Measurements from ENCODE around the gene RIC3. TPM values are rescaled to one million over a fixed set of nuclear protein-coding genes. Genes with fewer than 3 reads are reported as not detected.

Gene RIC3
- total RNA-seq, 1 donor from 2014 or later: 4.7 TPM

GRCh38 chr11:8102296-8102915 is 66.4 kb downstream of the RIC3 start:
- ATAC-seq: no peak

GRCh38 chr11:8101421-8101820 is 67.4 kb downstream of the RIC3 start:
- no peak for ATAC-seq

DNA sequence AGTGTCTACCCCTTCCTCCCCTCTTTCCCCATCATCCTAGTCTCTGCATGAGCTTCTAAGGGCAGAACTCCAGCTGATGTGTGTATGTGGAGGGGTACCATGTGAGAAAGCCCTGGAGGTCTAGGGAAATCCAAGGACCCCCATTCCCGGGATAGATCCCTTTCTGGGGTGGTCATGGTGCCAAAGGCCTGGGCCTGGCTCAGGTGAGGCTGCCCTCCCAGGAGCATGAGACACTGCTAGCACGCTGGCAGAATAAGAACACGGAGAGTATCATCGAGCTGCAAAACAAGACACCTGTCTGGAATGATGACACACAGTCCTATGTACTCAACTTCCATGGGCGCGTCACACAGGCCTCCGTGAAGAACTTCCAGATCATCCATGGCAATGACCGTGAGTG is 68.2 kb downstream of the RIC3 start:
- no peak for ATAC-seq

- no peak for ATAC-seq
Observed at GRCh38 chr11:8100158-8100557, 68.7 kb downstream of the RIC3 start.

DNA sequence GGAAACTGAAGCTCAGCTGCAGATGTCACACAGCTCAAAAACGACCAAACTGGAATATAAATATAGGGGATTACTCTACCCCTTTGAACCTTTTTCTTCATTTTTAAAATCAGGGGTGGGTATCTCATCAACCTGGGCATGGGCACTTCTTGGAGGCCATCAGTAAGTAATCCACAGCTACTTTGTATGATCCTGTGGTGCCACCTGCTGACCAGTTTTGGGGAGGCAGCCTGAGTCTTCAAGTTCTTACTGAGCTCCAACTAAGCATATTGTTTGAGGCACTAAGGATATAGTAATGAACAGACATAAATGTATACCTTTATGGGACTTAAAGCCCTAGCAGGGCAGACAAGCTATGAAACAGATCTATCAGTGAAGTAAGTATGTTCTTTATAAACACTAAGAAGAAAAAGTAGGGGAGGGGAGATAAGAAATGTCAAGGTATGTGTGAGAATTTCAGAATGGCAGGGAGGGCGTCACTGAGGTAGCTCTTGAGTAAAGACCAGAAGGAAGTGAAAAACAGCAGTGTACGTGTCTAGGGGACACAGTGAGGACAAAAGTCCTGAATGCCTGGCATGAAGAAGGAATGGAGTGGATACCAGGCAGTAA is 69.4 kb downstream of the RIC3 start:
- peak; percentile 65 for ATAC-seq

- no peak for ATAC-seq
Observed at GRCh38 chr11:8098879-8099278, 69.9 kb downstream of the RIC3 start.

DNA sequence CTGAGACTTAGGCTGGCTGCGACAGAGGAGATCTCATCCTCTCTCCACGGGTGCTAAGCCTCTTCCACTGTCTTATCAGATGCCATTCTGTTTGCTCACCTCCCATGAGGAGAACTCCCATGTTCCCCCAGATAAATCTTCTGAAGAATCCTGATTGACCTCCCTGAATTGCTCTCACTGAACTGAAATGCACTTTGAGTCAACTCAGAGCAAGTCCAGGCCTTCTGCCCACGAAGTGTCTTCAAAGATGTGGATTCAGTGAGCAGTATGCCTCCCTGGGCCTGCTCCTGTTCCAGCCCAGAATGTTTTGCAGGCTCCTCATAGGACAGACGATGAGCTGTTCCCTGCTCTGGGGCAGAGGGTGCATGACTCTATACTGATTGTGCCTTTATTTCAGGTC is 70.5 kb downstream of the RIC3 start:
- ATAC-seq: no peak

GRCh38 chr11:8097926-8098325 is 70.9 kb downstream of the RIC3 start:
- ATAC-seq: no peak

- no peak for ATAC-seq
Observed at GRCh38 chr11:8097468-8097867, 71.4 kb downstream of the RIC3 start.

DNA sequence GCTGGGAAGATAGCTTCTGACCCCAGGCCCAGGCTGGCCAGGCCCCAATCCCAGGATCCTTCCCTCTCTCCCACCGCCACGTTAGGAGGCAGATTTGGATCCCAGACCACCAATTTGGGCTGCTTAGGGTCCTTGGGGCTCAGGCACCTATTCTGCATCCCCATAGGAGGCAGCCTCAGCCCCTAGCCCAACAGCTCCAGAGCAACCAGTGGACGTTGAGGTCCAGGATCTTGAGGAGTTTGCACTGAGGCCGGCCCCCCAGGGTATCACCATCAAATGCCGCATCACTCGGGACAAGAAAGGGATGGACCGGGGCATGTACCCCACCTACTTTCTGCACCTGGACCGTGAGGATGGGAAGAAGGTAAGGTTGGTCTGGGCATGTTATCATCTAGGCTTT is 71.8 kb downstream of the RIC3 start:
- no peak for ATAC-seq

DNA sequence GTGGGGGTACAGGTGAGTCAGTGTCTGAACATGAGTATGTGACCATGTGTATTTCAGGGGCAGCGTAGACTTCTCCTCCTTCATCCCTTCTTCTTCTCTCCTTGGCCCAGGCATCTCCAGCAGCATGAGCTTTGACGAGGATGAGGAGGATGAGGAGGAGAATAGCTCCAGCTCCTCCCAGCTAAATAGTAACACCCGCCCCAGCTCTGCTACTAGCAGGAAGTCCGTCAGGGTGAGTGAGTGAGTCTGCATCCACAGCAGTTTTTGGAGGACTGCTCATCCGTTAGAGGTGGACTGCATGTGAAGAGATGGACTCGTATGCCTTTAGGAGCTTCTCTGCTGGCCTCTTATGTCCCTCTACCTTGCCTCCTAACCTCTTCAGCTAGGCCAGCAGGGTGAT is 72.2 kb downstream of the RIC3 start:
- no peak for ATAC-seq

DNA sequence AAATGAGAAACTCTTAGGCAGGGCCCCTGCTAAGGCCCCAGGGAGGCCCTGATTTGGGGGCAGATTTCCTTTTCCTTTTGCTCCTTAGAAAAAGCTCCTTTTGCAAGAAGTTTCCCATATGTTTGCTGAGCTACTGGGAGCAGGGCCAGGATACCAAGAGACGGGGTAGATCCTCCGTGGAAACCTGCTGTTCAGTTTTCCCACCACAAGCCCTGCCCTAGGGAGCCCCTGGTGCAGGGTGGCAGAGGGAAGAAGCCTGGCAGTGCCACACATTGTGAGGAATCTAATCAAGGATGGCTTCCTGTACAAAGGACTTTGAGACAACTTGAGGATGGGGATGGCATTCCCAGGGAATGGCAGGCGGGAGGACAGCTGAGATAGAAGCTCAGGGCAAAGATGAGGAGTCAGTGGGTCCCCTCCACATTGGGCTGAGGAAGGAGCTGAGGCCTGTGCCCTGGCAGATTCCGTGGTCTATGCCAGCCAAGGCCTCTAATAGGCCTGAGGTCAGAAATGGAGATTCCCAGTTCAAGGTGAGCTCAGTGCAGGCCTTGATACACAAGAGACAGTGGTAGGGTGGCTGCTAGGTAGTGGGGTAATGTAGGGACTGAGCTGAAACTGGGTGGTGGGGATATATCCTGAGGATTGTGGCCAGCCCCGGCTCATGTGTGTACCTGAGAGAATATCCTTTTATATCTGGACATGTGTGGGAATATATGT is 72.9 kb downstream of the RIC3 start:
- ATAC-seq: no peak

GRCh38 chr11:8095371-8095770 is 73.5 kb downstream of the RIC3 start:
- ATAC-seq: no peak

GRCh38 chr11:8094656-8095055 is 74.2 kb downstream of the RIC3 start:
- ATAC-seq: no peak

DNA sequence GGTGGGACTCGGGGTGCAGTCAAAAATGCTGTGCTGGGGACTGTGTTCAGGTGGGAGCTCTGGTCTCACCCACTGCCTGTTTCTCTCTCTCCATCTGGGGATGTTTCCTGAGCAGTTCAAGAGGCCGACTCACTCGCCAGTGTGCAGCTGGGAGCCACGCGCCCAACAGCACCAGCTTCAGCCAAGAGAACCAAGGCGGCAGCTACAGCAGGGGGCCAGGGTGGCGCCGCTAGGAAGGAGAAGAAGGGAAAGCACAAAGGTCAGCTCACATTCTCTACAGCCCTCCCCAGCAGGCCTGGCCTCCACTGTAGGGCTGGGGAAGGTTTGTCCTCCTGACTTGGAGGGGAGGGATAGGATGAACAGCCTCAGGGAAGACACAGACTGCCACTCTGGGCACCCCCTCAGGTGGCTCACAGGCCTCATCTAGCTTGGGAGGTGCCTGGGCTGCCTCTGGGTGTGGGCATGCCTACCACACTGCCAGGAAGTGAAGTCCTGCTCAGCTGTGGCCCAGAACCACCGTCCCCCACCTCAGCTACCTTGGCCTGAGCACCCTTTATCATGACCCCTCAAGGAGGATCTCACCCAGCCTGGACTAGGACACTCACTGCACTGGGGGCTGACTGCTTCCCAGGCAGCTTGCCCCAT is 74.8 kb downstream of the RIC3 start:
- no peak for ATAC-seq

DNA sequence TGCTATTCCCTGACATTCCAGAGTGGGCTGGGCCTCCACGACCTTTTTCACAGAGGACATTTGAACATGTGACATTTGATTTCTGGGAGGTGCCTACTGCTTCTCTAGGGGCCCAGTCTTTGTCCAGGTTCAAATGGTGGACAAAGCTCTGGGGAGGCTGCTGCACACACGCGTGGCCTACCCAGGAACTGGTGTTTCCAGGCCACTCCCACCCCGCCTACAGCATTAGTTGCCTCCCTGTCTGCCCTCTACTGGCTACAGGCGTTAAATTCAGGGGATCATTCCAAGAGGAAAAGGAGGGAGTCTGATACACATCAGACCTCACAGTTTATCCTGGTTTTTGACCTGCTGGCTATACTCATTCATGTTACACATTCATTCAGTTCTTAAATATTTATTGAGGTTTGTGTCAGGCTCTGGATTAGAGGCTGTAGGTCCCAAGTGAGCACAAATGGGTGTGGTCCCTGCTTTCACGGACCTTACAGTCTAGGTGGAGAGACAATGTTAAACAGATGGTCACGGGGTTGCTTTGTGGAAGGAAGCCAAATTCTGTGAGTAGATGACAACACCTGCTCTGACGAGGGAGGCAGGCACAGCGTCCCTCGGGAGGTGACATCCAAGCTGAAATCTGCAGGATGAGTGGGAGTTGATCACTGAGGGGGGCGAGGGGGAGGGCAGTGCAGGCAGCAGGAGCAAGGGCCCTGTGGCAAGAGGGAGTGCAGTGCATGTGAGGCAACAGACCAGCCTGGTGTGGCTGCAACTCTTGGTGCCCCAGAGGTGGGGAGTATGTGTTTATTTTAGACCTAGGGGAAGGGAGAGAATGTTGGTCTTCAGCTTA is 76.0 kb downstream of the RIC3 start:
- ATAC-seq: peak; percentile 77

- no peak for ATAC-seq
Observed at GRCh38 chr11:8091721-8092120, 77.1 kb downstream of the RIC3 start.

DNA sequence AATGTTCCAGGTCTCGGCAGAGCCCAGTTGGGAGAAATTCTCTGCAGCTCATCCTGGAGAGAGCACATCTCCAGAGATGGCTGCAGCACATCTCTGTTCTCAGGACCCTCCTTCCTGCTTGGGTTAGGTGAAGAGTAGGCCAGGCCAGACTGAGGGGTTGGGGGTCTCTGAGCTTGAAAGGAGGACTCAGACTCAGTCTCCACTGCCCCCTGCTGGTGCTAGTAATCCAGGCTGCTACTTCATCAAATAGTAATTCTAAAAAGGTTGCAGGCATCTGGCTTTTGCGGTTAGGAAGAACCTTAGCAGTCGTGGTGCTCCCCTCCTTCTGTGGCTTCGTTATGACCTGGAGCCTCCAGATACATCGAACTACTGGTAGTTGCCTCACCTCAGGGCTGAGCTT is 78.1 kb downstream of the RIC3 start:
- ATAC-seq: no peak

GRCh38 chr11:8089791-8090510 is 78.9 kb downstream of the RIC3 start:
- ATAC-seq: no peak

GRCh38 chr11:8087756-8088155 is 81.1 kb downstream of the RIC3 start:
- ATAC-seq: no peak

DNA sequence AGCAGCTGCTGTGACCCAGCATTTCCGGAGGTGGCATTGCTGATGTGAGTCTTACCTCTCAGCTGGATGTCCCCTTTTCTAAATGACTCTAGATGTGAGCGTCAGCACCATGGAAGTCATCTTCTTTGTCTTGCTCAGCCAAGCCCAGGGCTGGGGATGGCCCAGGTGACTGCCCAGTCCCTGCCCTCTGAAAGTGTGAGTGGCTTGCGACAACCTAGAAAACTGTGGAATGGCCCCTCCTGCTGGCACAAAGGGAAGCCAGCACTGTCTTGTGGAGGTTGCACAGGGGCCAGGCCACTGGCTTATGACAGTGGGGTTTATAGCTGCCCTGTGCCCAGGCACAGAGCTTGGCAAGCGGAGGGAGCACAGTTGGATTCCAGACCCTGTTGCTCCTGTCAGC is 81.6 kb downstream of the RIC3 start:
- ATAC-seq: no peak

GRCh38 chr11:8086571-8086970 is 82.3 kb downstream of the RIC3 start:
- ATAC-seq: no peak

All from esophagus mucosa (tissue), 1 donor.